Spleen (tissue), 7 donors: Measurements from ENCODE around the gene ECM1.

Source experiments
- POLR2A ChIP-seq, 3 donors: fragments of 450-650 bp; IDR thresholded peaks; one replicate each; pipeline ENCODE4 v1.5.1; 2017; ENCODE audit warnings: antibody characterized with exemption in 3 of 3, mild to moderate bottlenecking in 1 of 3
- TF ChIP-seq, protein P1 (sequence below), 11 experiments: fragments of 200-600 bp in 7 of 11; fragments of 450-650 bp in 4 of 11; sonication (generic) in 4 of 11; IDR thresholded peaks in 8 of 11; conservative IDR thresholded peaks in 3 of 11; 1 replicate in 7 of 11; 2 replicates in 4 of 11; pipeline versions ENCODE4 v1.4.0 to v1.8.0; 2016 to 2021; ENCODE audit warnings: antibody characterized with exemption in 11 of 11, inconsistent platforms in 4 of 11, mild to moderate bottlenecking in 1 of 11
- donor health status: DM: no; HTN: no; CAD: no; lungs with moderate emphysema.
- donor health status: DM: no; HTN: no; CAD: no.
- donor health status: DM: no; HTN: no; CAD: no.

DNA sequence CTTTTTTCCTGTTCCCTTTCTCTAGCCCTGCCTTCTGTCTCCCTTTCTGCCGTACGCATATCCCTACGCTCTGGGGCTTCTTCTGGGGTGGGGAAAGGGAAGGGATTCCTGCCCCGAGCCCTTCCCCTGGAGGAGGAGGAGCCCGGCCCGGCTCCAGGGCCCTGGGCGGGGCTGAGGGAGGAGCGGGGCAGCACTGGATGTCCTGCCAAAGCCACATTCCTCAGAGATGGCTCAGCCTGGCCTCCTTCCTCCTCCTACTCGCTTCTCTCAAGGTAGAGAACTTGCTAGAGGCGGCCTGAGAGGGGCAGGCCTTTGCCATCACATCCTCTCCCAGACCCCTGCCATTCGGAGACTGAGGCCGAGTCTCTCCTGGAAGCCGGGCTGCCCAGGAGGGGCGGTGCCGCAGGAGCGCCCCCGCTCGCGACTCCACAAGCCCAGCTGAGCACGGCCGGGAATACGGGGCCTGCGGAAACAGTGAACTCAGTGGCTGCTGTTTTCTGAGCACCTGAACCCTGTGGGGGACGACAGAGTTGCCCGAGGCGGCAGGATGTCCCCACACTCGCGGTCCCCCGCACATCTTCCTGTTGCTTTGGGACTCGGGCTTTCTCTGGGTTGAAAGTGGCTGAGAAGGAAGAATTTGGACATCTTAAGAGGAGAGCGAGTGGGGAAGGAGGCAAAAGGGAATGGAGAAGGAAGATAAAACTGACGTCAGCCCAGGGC lies 53.5 kb downstream of the ECM1 start:
- TF ChIP-seq POLR2A (IDR thresholded peaks at IDR 0.05), result peak in 2 of 3 donors; percentile 7 to 78
- TF ChIP-seq, protein P1, sequence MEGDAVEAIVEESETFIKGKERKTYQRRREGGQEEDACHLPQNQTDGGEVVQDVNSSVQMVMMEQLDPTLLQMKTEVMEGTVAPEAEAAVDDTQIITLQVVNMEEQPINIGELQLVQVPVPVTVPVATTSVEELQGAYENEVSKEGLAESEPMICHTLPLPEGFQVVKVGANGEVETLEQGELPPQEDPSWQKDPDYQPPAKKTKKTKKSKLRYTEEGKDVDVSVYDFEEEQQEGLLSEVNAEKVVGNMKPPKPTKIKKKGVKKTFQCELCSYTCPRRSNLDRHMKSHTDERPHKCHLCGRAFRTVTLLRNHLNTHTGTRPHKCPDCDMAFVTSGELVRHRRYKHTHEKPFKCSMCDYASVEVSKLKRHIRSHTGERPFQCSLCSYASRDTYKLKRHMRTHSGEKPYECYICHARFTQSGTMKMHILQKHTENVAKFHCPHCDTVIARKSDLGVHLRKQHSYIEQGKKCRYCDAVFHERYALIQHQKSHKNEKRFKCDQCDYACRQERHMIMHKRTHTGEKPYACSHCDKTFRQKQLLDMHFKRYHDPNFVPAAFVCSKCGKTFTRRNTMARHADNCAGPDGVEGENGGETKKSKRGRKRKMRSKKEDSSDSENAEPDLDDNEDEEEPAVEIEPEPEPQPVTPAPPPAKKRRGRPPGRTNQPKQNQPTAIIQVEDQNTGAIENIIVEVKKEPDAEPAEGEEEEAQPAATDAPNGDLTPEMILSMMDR (IDR thresholded peaks at IDR 0.05 in 8 of 11, conservative IDR thresholded peaks at IDR 0.05 in 3 of 11), result peak in 2 of 11 experiments; percentile 14 to 41
